Ovary (tissue), 9 donors: ENCODE results near the gene LRP11. TPM values are rescaled to one million over a fixed set of nuclear protein-coding genes. Genes with fewer than 3 reads are reported as not detected.
A peak's percentile ranks its signal among the peaks of the same experiment; 100 is the strongest.

ENCODE experiments used
- DNase-seq, 5 donors: peaks; one replicate each; pipeline ENCODE4 v3.0.0-alpha.2; 2019 to 2020
- H3K27ac ChIP-seq, 2 donors: fragments of 200-600 bp; one replicate each; pipeline versions ENCODE4 v1.5.1 to v1.8.0; 2019 to 2022
- H3K27me3 ChIP-seq: fragments of 200-600 bp; one replicate; pipeline ENCODE4 v1.8.0; 2022
- H3K36me3 ChIP-seq: fragments of 200-600 bp; sonication (generic); one replicate; pipeline ENCODE4 v1.5.1; 2019
- H3K4me1 ChIP-seq: one replicate; pipeline ENCODE4 v1.8.1; 2013; ENCODE audit warnings: mild to moderate bottlenecking, moderate library complexity; ENCODE audit not compliant: insufficient read depth
- H3K4me3 ChIP-seq: fragments of 200-600 bp; sonication (generic); one replicate; pipeline ENCODE4 v1.5.1; 2017
- H3K9me3 ChIP-seq, 2 donors: fragments of 200-600 bp in 1 of 2; sonication (generic) in 1 of 2; one replicate each; pipeline versions ENCODE4 v1.5.1 to v1.8.1; 2013 to 2019; ENCODE audit warnings: mild to moderate bottlenecking in 1 of 2, moderate library complexity in 1 of 2
- CTCF ChIP-seq, 3 donors: fragments of 450-650 bp in 2 of 3; fragments of 200-600 bp in 1 of 3; IDR thresholded peaks; one replicate each; pipeline versions ENCODE4 v1.5.1 to v1.8.0; 2016 to 2022; ENCODE audit warnings: antibody characterized with exemption in 3 of 3, mild to moderate bottlenecking in 1 of 3
- EP300 ChIP-seq: sonication (generic); formaldehyde crosslinking; IDR thresholded peaks from one replicate; pipeline ENCODE4 v1.6.1; 2017; ENCODE audit warnings: antibody characterized with exemption
- POLR2A ChIP-seq: fragments of 450-650 bp; IDR thresholded peaks from one replicate; pipeline ENCODE4 v1.6.1; 2017; ENCODE audit warnings: antibody characterized with exemption, mild to moderate bottlenecking, moderate library complexity
- WGBS, 3 donors: extraction: QIAGEN DNeasy Blood & Tissue Kit in 1 of 3; methylation state at CpG; one replicate each; pipeline versions ENCODE4 v1.1.5 to v1.1.7; 2013 to 2017; 5-methylcytosine and 5-hydroxymethylcytosine counted together
- intact Hi-C, 4 donors: fragments of 100-400 bp; cut with DNase I; formaldehyde crosslinking; loops; one replicate each; pipeline versions ENCODE4 v1.11.0 to v1.15.1; 2022 to 2023
- polyA plus RNA-seq, 2 donors: library from polyadenylated mRNA; stranded (reverse); fragments of 200-250 nt in 1 of 2; fragments of 350-450 nt in 1 of 2; fragmentation: Illumina TruSeq in 1 of 2; extraction: RNeasy Lipid Tissue Mini Kit (QIAGEN cat#74804) in 1 of 2; gene quantifications; one replicate each; pipeline ENCODE4 v1.2.3, GENCODE V29; 2013 to 2014
- total RNA-seq, 7 donors: library from RNA; depleted of rRNA in 2 of 7; stranded (reverse); fragments of >200 nt in 2 of 7; fragmentation: NEBNext Ultra II Directional in 3 of 7; extraction: Animal tissue kit (Norgen Biotek cat#: 25700) in 3 of 7; gene quantifications; one replicate each; pipeline versions ENCODE4 v1.1.0 to v1.2.4, GENCODE V29; 2016 to 2023
- donor health status: DM: no; HTN: no; CAD: no; lungs with moderate emphysema.
- donor health status: DM: no; HTN: no; CAD: no.
- donor health status: Bipolar disorder and iron deficiency.
- donor health status: DM: yes; HTN: yes; CAD: no.
- donor health status: DM: no; HTN: no; CAD: no.
- donor health status: DM: yes; HTN: yes; CAD: no.

Gene LRP11
- total and polyA plus RNA-seq, 9 donors = 21.8 to 48.2 (median 37.5) TPM

GRCh38 chr6:149898966-149899365 is 34.8 kb upstream of the LRP11 start:
- Histone ChIP-seq H3K27ac (no peak overlapping the region), H3K27me3 (no peaks in the 10 kb centered on the region), H3K4me3 (no peak overlapping the region), H3K4me1 (peaks cover 20% of the 10 kb centered on the region), H3K9me3 (no peaks in the 10 kb centered on the region), H3K36me3 (no peaks in the 10 kb centered on the region)
- peak in 1 of 5 donors; percentile 30 for DNase-seq
- TF ChIP-seq POLR2A = no peak
- TF ChIP-seq EP300 = no peak
- WGBS, 3 donors = 94 to 98% (median 95%) methylated on average over 9 of the region's 9 CpGs
- intact Hi-C loops = no loop called here

GRCh38 chr6:149897855-149898744 is 33.9 kb upstream of the LRP11 start, which contains the start of gene RAET1E:
Gene RAET1E (minus strand): TSS chr6:149898113. CDS start chr6:149890901, 7,212 bp downstream.
- DNase-seq = peak in 1 of 5 donors; percentile 31
- H3K9me3 ChIP-seq = no peaks in the 10 kb centered on the region
- no peaks in the 10 kb centered on the region for H3K36me3 ChIP-seq
- TF ChIP-seq POLR2A (no peak), EP300 (no peak), CTCF (IDR thresholded peaks at IDR 0.05) (no peak)
- WGBS, 3 donors = 79 to 81% (median 81%) methylated on average over 17 of the region's 17 CpGs
- H3K4me3 ChIP-seq = peak within 1 kb of the TSS; percentile 25
- peaks cover 20% of the 10 kb centered on the region for H3K4me1 ChIP-seq
- H3K27ac ChIP-seq = peak within 1 kb of the TSS; percentile 30 to 66
- intact Hi-C loops = no loop called here
- no peaks in the 10 kb centered on the region for H3K27me3 ChIP-seq

- no peak for TF ChIP-seq EP300
- no peak for TF ChIP-seq POLR2A
- TF ChIP-seq CTCF (IDR thresholded peaks at IDR 0.05) = no peak
- Histone ChIP-seq H3K27me3 (no peaks in the 10 kb centered on the region), H3K4me3 (peak overlapping the region; percentile 25), H3K27ac (peak overlapping the region; percentile 30 to 66), H3K36me3 (no peaks in the 10 kb centered on the region), H3K9me3 (no peaks in the 10 kb centered on the region), H3K4me1 (peaks cover 20% of the 10 kb centered on the region)
- intact Hi-C loops = no loop called here
- peak; percentile 85 to 94 (median 91) for DNase-seq
- 11 to 16% (median 15%) methylated on average over 13 of the region's 13 CpGs for WGBS, 3 donors
These were observed 33.0 kb upstream of the LRP11 start for GRCh38 chr6:149897015-149897697.

- H3K27ac ChIP-seq = peak overlapping the region in 1 of 2 donors; percentile 66
- no peaks in the 10 kb centered on the region for H3K36me3 ChIP-seq
- peaks cover 20% of the 10 kb centered on the region for H3K4me1 ChIP-seq
- WGBS, 3 donors = 90 to 97% (median 95%) methylated on average over 3 of the region's 3 CpGs
- DNase-seq = peak in 1 of 5 donors; percentile 29
- no peaks in the 10 kb centered on the region for H3K27me3 ChIP-seq
- TF ChIP-seq POLR2A = no peak
- TF ChIP-seq EP300 = no peak
- TF ChIP-seq CTCF (IDR thresholded peaks at IDR 0.05) = no peak
- H3K4me3 ChIP-seq = no peak overlapping the region
- no peaks in the 10 kb centered on the region for H3K9me3 ChIP-seq
- intact Hi-C loops = no loop called here
These were observed 32.3 kb upstream of the LRP11 start for GRCh38 chr6:149896491-149896890.
